Astrocyte (in vitro differentiated cells and primary cell): Measurements from ENCODE around the gene C5orf15. TPM values are rescaled to one million over a fixed set of nuclear protein-coding genes. Genes with fewer than 3 reads are reported as not detected.
A peak's percentile ranks its signal among the peaks of the same experiment; 100 is the strongest.

Experiments
- DNase-seq: peaks from one replicate; pipeline ENCODE4 v3.0.0-alpha.2; 2010; ENCODE audit warnings: low read depth
- FAIRE-seq: peaks from 2 replicates; lab custom pipeline; 2011; peaks lifted over from hg19 to GRCh38; lab: Jason Lieb, UNC
- H2AFZ ChIP-seq: 2 replicates; pipeline ENCODE4 v1.6.0; 2012; ENCODE audit warnings: low read depth, low read length, inconsistent platforms
- H3K27ac ChIP-seq: 2 replicates; pipeline ENCODE4 v1.5.1; 2011; ENCODE audit warnings: low read depth, low read length, inconsistent platforms
- H3K27me3 ChIP-seq: 2 replicates; pipeline ENCODE4 v1.6.0; 2011; ENCODE audit warnings: low read length, inconsistent platforms; ENCODE audit not compliant: insufficient read depth
- H3K36me3 ChIP-seq: 2 replicates; pipeline ENCODE4 v1.5.1; 2011; ENCODE audit warnings: low read length, inconsistent platforms; ENCODE audit not compliant: insufficient read depth
- H3K4me1 ChIP-seq: 2 replicates; pipeline ENCODE4 v1.5.1; 2011; ENCODE audit warnings: low read length, inconsistent platforms; ENCODE audit not compliant: insufficient read depth
- H3K4me2 ChIP-seq: 2 replicates; pipeline ENCODE4 v1.6.0; 2012; ENCODE audit warnings: low read length, inconsistent platforms
- H3K4me3 ChIP-seq: 2 replicates; pipeline ENCODE4 v1.5.1; 2011; ENCODE audit warnings: low read depth, mild to moderate bottlenecking, low read length, inconsistent platforms; ENCODE audit not compliant: insufficient read depth
- H3K79me2 ChIP-seq: 2 replicates; pipeline ENCODE4 v1.6.0; 2012; ENCODE audit warnings: mild to moderate bottlenecking, low read length, inconsistent platforms; ENCODE audit not compliant: insufficient read depth
- H3K9ac ChIP-seq: 2 replicates; pipeline ENCODE4 v1.6.0; 2012; ENCODE audit warnings: mild to moderate bottlenecking, low read length, inconsistent platforms
- H3K9me3 ChIP-seq: 2 replicates; pipeline ENCODE4 v1.5.1; 2012; ENCODE audit warnings: low read depth, mild to moderate bottlenecking, low read length, inconsistent platforms; ENCODE audit not compliant: insufficient read depth
- H4K20me1 ChIP-seq: 2 replicates; pipeline ENCODE4 v1.6.0; 2012; ENCODE audit warnings: low read length, inconsistent platforms; ENCODE audit not compliant: insufficient read depth
- H3K27ac Mint-ChIP-seq: one replicate; pipeline ENCODE4 v1.8.0; 2021; ENCODE audit warnings: mild to moderate bottlenecking, mixed read lengths; ENCODE audit not compliant: unreplicated experiment
- H3K27me3 Mint-ChIP-seq: one replicate; pipeline ENCODE4 v1.8.0; 2021; ENCODE audit warnings: low read depth, mixed read lengths; ENCODE audit not compliant: unreplicated experiment
- H3K36me3 Mint-ChIP-seq: one replicate; pipeline ENCODE4 v1.8.0; 2021; ENCODE audit warnings: low read depth, mixed read lengths; ENCODE audit not compliant: unreplicated experiment
- H3K4me1 Mint-ChIP-seq: one replicate; pipeline ENCODE4 v1.8.0; 2021; ENCODE audit warnings: low read depth, mixed read lengths; ENCODE audit not compliant: unreplicated experiment
- H3K4me3 Mint-ChIP-seq: one replicate; pipeline ENCODE4 v1.8.0; 2021; ENCODE audit warnings: mild to moderate bottlenecking, moderate library complexity, mixed read lengths; ENCODE audit not compliant: unreplicated experiment
- H3K9me3 Mint-ChIP-seq: one replicate; pipeline ENCODE4 v1.8.0; 2021; ENCODE audit warnings: mild to moderate bottlenecking, mixed read lengths; ENCODE audit not compliant: unreplicated experiment
- EZH2 ChIP-seq: IDR thresholded peaks from 2 replicates; pipeline ENCODE4 v1.6.1; 2012; ENCODE audit warnings: mild to moderate bottlenecking, low read length, inconsistent platforms; ENCODE audit not compliant: insufficient read depth
- total RNA-seq: library from RNA; stranded (reverse); gene quantifications from 2 replicates; pipeline ENCODE4 v1.2.1, GENCODE V29; 2021
- TF ChIP-seq, protein P1 (sequence below): IDR thresholded peaks from 2 replicates; pipeline ENCODE4 v1.5.1; 2011; ENCODE audit warnings: low read depth, mild to moderate bottlenecking, inconsistent platforms, low read length, moderate library complexity; ENCODE audit not compliant: insufficient read depth

Gene C5orf15
- total RNA-seq, 1 donor from 2014 or later, result 88.8 TPM

DNA sequence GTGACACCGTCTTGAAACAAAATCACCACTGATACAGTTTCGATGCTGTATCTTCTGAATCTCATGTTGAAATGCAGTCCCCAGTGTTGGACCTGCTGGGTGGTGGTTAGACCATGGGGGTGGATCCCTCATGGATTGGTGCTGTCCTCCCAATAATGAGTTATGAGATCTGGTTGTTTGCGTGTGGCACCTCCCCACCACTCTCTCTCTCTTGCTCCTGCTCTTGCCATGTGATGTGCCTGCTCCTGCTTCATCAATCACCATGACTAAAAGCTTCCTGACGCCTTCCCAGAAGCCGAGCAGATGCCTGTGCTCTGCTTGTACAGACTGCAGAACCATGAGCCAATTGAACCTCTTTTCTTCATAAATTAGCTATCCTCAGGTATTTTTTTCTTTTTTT is 15.2 kb upstream of the C5orf15 start:
- Mint-ChIP-seq H3K36me3 (peaks cover 21% of the 10 kb centered on the region), H3K27ac (no peak overlapping the region), H3K4me1 (peaks cover 9% of the 10 kb centered on the region), H3K9me3 (no peaks in the 10 kb centered on the region), H3K4me3 (no peak overlapping the region), H3K27me3 (no peaks in the 10 kb centered on the region)
- no peak overlapping the region for H3K9ac ChIP-seq
- H3K4me3 ChIP-seq, result no peak overlapping the region
- H4K20me1 ChIP-seq, result peaks cover 64% of the 10 kb centered on the region
- no peaks in the 10 kb centered on the region for H3K27me3 ChIP-seq
- TF ChIP-seq, protein P1, sequence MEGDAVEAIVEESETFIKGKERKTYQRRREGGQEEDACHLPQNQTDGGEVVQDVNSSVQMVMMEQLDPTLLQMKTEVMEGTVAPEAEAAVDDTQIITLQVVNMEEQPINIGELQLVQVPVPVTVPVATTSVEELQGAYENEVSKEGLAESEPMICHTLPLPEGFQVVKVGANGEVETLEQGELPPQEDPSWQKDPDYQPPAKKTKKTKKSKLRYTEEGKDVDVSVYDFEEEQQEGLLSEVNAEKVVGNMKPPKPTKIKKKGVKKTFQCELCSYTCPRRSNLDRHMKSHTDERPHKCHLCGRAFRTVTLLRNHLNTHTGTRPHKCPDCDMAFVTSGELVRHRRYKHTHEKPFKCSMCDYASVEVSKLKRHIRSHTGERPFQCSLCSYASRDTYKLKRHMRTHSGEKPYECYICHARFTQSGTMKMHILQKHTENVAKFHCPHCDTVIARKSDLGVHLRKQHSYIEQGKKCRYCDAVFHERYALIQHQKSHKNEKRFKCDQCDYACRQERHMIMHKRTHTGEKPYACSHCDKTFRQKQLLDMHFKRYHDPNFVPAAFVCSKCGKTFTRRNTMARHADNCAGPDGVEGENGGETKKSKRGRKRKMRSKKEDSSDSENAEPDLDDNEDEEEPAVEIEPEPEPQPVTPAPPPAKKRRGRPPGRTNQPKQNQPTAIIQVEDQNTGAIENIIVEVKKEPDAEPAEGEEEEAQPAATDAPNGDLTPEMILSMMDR, result no peak
- no peak for TF ChIP-seq EZH2
- no peaks in the 10 kb centered on the region for H3K9me3 ChIP-seq
- peaks cover 44% of the 10 kb centered on the region for H3K36me3 ChIP-seq
- H3K27ac ChIP-seq, result no peak overlapping the region
- DNase-seq, result peak; percentile 25
- no peak overlapping the region for H2AFZ ChIP-seq
- no peak overlapping the region for H3K4me2 ChIP-seq
- no peak for FAIRE-seq
- H3K4me1 ChIP-seq, result no peaks in the 10 kb centered on the region
- peaks cover 81% of the 10 kb centered on the region for H3K79me2 ChIP-seq

DNA sequence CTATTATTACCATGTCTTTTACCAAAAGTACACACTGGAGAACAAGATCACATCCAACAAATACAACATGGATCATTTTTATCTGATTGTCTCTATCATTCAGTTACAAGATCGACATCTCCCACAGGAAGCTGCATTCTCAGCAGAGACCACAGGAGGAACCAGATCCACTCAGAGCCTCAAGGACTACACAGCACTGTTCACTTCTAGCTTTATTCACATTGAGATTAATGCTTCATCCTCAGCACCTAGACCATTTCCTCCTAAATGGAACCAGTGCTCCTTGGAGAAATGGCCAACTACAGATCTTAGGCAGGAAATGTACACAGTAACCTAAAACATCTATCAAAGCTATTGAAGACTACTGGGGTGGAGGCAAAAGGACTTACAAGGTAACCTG is 13.3 kb upstream of the C5orf15 start:
- Histone ChIP-seq H3K4me2 (no peak overlapping the region), H3K4me1 (peaks cover 18% of the 10 kb centered on the region), H2AFZ (no peak overlapping the region), H3K79me2 (peaks cover 72% of the 10 kb centered on the region), H3K9ac (no peak overlapping the region), H3K4me3 (no peak overlapping the region), H3K9me3 (no peaks in the 10 kb centered on the region), H4K20me1 (peaks cover 51% of the 10 kb centered on the region), H3K27ac (no peak overlapping the region), H3K27me3 (no peaks in the 10 kb centered on the region), H3K36me3 (peaks cover 42% of the 10 kb centered on the region)
- no peaks in the 10 kb centered on the region for H3K27me3 Mint-ChIP-seq
- no peaks in the 10 kb centered on the region for H3K9me3 Mint-ChIP-seq
- peaks cover 28% of the 10 kb centered on the region for H3K4me1 Mint-ChIP-seq
- no peak overlapping the region for H3K27ac Mint-ChIP-seq
- DNase-seq, result no peak
- no peak for FAIRE-seq
- H3K4me3 Mint-ChIP-seq, result no peak overlapping the region
- peaks cover 22% of the 10 kb centered on the region for H3K36me3 Mint-ChIP-seq
- no peak for TF ChIP-seq EZH2
- TF ChIP-seq, protein P1, result no peak

DNA sequence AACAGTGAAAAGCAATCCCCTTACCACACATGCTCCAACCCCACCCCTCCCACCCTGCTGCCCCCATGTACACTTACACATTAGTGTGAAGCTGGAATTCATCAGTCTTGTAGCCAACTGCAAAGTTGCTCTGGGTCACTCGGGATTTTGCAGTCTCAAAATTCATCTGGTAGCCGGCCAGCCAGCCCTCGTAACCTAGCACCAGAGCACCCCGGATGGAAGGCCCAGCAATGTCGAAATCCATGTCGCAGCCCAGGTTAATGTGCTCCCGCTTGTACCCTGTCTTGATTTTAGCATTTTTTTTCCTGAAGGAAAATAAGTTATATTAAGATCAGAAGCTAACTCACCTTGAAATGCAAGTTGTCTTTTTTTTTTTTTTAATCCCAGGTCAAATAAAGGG is 12.2 kb upstream of the C5orf15 start:
- no peak for DNase-seq
- Mint-ChIP-seq H3K36me3 (peaks cover 25% of the 10 kb centered on the region), H3K27ac (peak overlapping the region; percentile 66), H3K4me3 (no peak overlapping the region), H3K9me3 (no peaks in the 10 kb centered on the region), H3K4me1 (peaks cover 31% of the 10 kb centered on the region), H3K27me3 (no peaks in the 10 kb centered on the region)
- no peak overlapping the region for H3K9ac ChIP-seq
- H3K27me3 ChIP-seq, result no peaks in the 10 kb centered on the region
- peaks cover 37% of the 10 kb centered on the region for H3K36me3 ChIP-seq
- no peaks in the 10 kb centered on the region for H3K9me3 ChIP-seq
- no peak overlapping the region for H3K4me3 ChIP-seq
- peaks cover 68% of the 10 kb centered on the region for H3K79me2 ChIP-seq
- H3K4me2 ChIP-seq, result no peak overlapping the region
- TF ChIP-seq, protein P1, result no peak
- TF ChIP-seq EZH2, result no peak
- H3K27ac ChIP-seq, result no peak overlapping the region
- H3K4me1 ChIP-seq, result peaks cover 18% of the 10 kb centered on the region
- peaks cover 40% of the 10 kb centered on the region for H4K20me1 ChIP-seq
- no peak overlapping the region for H2AFZ ChIP-seq
- FAIRE-seq, result no peak
